Suprapubic skin (tissue), 3 donors: Measurements from ENCODE around the gene ARHGAP23.
"Not testable (repeated sequence)": the region's sequence is repeated elsewhere in the genome, so short reads cannot be mapped to it uniquely, and the experiment has no call there.

Experiments
- CTCF ChIP-seq, 2 donors: fragments of 200-600 bp in 1 of 2; fragments of 450-650 bp in 1 of 2; sonication (generic) in 1 of 2; IDR thresholded peaks; one replicate each; pipeline ENCODE4 v1.5.1; 2016 to 2019; ENCODE audit warnings: antibody characterized with exemption in 2 of 2, mild to moderate bottlenecking in 1 of 2, moderate library complexity in 1 of 2
- POLR2A ChIP-seq, 2 donors: fragments of 450-650 bp; IDR thresholded peaks; one replicate each; pipeline ENCODE4 v1.6.1; 2017; ENCODE audit warnings: antibody characterized with exemption in 2 of 2, mild to moderate bottlenecking in 2 of 2, moderate library complexity in 2 of 2

- TF ChIP-seq POLR2A, CTCF (IDR thresholded peaks at IDR 0.05): not testable (repeated sequence)
These were observed 61.5 kb downstream of the ARHGAP23 start for GRCh38 chr17:38489774-38490173.
